Thyroid gland (tissue), 4 donors: ENCODE results near the gene BIK.

Experiments
- POLR2A ChIP-seq, 2 donors: fragments of 450-650 bp; IDR thresholded peaks; one replicate each; pipeline ENCODE4 v1.6.1; 2017; ENCODE audit warnings: antibody characterized with exemption in 2 of 2, mild to moderate bottlenecking in 2 of 2, moderate library complexity in 1 of 2
- TF ChIP-seq, protein P1 (sequence below), 6 experiments: fragments of 200-600 bp in 3 of 6; fragments of 450-650 bp in 3 of 6; sonication (generic) in 3 of 6; IDR thresholded peaks; one replicate each; pipeline ENCODE4 v1.5.1; 2016 to 2019; ENCODE audit warnings: antibody characterized with exemption in 6 of 6, mild to moderate bottlenecking in 2 of 6, inconsistent platforms in 1 of 6, moderate library complexity in 1 of 6

DNA sequence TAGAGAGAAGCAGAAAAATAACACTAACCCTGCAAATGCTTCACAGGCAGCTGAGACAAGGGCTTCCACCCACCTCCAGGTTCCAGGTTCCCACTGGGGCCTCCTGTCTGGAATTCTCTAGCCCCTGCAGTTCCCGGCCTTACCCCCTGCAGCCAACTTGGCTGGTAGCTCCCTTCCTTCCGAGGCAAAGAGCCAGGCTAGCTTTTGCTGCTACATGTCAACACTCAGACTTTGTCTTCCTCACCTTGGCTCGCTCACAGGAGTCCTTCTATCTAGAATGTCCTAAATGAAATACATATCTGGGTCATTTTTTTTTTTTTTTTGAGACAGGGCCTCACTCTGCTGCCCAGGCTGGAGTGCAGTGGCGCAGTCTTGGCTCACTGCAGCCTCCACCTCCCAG, 11.5 kb upstream of the BIK start:
- no peak for TF ChIP-seq POLR2A (IDR thresholded peaks at IDR 0.05)
- TF ChIP-seq, protein P1, sequence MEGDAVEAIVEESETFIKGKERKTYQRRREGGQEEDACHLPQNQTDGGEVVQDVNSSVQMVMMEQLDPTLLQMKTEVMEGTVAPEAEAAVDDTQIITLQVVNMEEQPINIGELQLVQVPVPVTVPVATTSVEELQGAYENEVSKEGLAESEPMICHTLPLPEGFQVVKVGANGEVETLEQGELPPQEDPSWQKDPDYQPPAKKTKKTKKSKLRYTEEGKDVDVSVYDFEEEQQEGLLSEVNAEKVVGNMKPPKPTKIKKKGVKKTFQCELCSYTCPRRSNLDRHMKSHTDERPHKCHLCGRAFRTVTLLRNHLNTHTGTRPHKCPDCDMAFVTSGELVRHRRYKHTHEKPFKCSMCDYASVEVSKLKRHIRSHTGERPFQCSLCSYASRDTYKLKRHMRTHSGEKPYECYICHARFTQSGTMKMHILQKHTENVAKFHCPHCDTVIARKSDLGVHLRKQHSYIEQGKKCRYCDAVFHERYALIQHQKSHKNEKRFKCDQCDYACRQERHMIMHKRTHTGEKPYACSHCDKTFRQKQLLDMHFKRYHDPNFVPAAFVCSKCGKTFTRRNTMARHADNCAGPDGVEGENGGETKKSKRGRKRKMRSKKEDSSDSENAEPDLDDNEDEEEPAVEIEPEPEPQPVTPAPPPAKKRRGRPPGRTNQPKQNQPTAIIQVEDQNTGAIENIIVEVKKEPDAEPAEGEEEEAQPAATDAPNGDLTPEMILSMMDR (IDR thresholded peaks at IDR 0.05): no peak
